GM21423 (cell line): Measurements from ENCODE around the gene CERS6.

Source experiments
- ATAC-seq: cut with Tn5 transposase; IDR thresholded peaks from one replicate; pipeline ENCODE4 v1.9.1; 2021; ENCODE audit warnings: mild to moderate bottlenecking, moderate library complexity; ENCODE audit not compliant: unreplicated experiment

The CERS6 gene

DNA sequence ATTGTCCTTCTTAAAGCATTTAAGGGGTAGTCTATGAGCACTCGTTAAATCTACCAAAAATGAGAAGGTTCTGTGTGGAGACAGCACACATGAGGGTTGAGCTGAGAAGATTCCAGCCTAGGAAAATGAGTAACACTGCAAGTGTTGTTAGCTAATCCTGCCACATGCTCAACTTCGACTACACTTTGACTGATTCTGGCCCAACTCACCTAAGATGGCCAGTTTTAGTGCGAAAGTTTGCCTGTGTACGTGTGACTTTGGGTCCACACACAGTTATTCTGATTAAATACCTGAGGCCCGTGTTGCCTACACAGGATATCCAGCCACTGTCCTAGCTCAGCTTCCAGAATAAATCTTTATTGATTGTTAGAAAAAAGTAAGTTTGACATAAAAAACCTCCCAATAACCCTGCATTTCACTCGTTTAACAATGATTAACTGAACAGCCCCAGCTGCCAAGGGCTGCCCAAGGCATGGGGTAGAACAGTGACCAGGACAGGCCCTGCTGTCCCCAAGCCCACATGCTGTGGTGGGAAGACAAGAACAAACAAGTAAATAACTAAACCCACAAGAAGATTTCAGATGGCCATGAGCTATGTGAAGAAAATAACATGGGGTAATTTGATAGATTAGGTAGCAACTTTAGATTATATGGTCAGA lies 14.7 kb upstream of the CERS6 start:
- no peak for ATAC-seq

GRCh38 chr2:168443818-168444217 lies 12.3 kb upstream of the CERS6 start:
- no peak for ATAC-seq

- no peak for ATAC-seq
Measured at GRCh38 chr2:168445960-168446359, 10.1 kb upstream of the CERS6 start.

- no peak for ATAC-seq
Measured at GRCh38 chr2:168448980-168449379, 7.1 kb upstream of the CERS6 start.

DNA sequence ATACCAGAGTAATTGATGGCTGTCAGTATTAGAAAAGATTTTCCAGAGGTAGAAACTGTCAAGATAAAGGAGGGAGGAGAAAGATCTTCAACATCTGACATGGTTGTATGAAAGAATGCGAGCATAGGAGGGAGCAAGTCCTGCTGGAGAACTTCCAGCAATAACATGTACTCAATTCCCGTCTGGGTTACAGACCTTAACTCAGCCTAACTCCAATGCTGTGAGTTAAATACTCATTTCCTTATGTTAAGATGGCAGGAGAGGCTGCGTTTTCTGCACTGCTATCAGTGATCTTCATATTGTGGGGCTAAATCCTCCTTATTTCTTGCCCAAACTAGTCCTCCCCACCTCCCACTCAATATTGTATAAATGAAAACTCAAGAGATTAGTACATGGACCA lies 6.7 kb upstream of the CERS6 start:
- ATAC-seq: no peak

GRCh38 chr2:168450171-168450570 lies 5.9 kb upstream of the CERS6 start:
- no peak for ATAC-seq

- ATAC-seq: no peak
Measured at GRCh38 chr2:168450732-168451131, 5.3 kb upstream of the CERS6 start.

- ATAC-seq: no peak
Measured at GRCh38 chr2:168452781-168453180, 3.3 kb upstream of the CERS6 start.

GRCh38 chr2:168453404-168453803 lies 2.7 kb upstream of the CERS6 start:
- no peak for ATAC-seq

- ATAC-seq: no peak
Measured at GRCh38 chr2:168454737-168455644, 1.1 kb upstream of the CERS6 start.

DNA sequence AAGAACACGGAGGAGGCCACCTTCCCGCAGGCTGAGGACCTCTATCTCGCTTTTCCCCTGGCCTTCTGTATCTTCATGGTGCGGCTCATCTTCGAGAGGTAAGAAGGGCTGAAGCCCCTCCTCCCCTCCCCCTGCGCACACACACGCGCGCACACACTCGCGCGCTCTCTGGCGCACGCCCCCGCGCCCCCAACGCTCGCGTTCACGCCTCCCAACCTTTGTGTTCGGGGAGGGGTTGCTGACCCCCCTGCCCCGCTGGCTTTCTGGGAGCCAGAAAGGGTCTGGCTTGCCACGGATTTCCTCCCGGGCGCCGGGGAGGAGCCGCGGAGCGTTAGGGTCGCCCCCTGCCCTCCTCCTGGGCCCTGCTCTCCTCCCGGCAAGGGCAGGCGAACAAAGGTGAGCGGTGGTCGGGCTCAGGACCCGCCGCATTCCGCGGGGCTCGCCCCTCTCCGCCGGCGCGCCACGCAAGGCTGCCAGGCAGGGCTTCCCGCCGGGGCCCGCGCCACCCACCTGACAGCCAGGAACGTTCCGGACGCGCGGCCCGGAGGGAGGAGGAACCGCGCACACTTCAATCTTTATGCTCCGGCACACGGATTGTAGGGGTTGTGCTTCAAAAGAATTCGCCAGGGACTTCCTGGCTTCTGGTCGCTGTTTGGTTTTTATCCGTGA lies 583 bp downstream of the CERS6 start:
- peak; percentile 27 for ATAC-seq

- no peak for ATAC-seq
Measured at GRCh38 chr2:168457190-168457895, 1.3 kb downstream of the CERS6 start.

DNA sequence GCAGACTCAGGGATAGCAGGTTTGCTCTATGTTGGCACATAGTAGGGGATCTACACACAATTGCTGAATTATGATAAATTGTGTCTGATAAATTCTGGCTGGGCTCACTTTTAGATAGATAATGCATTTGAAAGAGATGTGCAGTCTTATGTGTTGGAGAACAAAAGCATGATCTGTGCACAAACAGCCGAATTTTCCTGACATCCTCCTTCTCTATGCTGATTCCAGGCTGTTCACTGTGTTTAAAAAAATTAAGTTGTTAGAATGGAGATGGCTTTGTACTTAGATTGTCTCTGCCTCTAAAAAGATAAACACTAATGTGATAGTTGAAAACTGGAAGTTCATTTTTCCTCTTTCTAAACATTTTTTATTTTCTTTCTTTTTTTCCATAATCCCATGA lies 2.1 kb downstream of the CERS6 start:
- ATAC-seq: no peak

DNA sequence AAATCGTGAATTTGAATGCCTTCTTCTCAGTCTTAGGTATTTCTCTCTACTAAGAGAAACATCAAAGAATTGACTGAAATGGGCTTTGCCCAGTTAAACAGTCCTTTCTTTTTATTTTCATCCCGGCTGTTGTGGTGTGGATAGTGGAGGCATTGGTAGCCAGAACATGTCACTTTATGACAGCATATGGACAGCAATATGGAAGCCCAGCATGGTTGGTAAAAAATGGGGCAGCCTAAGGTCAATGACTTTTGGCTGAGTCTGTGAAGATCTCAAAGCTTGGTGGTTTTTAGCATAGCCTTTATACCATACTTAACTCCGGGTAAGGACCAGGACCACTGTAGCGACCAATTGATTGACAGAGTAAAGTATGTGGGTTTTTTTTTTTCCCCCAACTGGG lies 3.2 kb downstream of the CERS6 start:
- no peak for ATAC-seq

DNA sequence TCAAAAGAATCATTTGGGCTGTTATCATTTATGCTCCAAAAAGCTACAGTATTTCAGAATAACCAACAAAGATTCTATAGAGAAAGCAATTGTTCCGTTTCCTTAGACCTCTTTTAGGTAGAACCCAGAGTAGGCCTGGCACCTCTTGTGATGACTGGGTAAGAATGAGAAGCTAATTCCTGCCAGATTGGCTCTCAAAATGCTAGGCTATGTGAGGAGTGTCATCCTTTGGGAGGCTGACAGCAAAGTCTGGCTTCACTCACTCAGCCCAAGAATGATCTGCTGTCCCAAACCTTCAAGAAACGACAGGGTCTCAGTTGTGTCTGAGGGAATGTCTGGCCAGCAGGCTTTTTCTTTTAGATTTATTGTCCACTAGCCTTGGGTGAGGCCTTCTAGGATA lies 4.5 kb downstream of the CERS6 start:
- no peak for ATAC-seq

GRCh38 chr2:168461178-168461941 lies 5.3 kb downstream of the CERS6 start:
- ATAC-seq: no peak

DNA sequence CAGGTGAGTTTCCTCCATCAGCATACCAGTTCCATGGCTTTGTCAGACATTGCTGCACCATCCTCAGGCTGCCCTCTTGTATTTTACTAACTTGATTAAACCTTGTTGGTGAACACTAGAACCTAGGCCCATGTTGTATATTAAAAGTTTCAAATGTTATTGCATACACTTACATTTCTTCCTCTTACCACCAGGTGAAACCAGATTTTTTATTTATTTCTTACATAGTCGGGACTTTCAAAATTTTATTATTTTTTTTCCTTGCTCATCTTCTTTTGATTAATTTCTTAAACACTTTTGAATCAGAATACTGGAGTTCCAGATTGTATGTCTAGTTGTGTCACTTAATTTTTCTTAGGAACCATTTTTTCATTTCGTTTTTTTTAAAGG lies 5.9 kb downstream of the CERS6 start:
- no peak for ATAC-seq

GRCh38 chr2:168462543-168463045 lies 6.5 kb downstream of the CERS6 start:
- ATAC-seq: no peak

- no peak for ATAC-seq
Measured at GRCh38 chr2:168465594-168465993, 9.5 kb downstream of the CERS6 start.

DNA sequence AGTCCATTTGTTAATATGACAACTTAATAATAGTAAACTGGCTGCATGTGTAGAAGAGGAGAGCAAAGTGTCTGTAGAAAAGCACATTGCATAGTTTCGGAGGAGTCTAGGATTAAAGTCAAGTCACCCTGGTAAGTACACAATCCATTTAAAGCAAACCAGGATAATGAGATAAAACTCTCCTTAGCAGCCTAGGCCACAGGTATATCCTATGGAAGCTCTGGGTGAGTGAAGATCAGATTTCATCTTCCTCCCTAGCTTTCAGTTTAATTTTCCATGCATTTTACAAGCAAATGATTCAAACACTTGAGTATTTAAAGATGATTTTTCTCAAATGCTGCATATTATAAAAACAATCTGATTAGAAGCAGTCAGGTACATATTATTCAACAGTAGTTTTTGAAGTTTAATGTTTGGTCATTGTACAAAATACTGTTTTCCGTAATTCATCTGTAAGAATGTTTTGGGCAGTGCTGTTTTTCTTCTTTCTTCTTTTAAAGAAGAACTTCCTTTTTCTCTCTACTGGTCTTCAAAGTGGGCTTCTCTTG lies 10.2 kb downstream of the CERS6 start:
- no peak for ATAC-seq
